ENCODE results near the gene CMTM8.
A peak's percentile ranks its signal among the peaks of the same experiment; 100 is the strongest.
"Not testable (repeated sequence)": the region's sequence is repeated elsewhere in the genome, so short reads cannot be mapped to it uniquely, and the experiment has no call there.

The CMTM8 gene

GRCh38 chr3:32381922-32382321, 143.4 kb downstream of the CMTM8 start:
- no peak for DNase-seq (ENCODE audit: low read depth)

GRCh38 chr3:32383136-32383711, 144.7 kb downstream of the CMTM8 start:
- DNase-seq (ENCODE audit: low read depth): no peak

GRCh38 chr3:32384938-32385337, 146.5 kb downstream of the CMTM8 start:
- DNase-seq (ENCODE audit: low read depth): no peak

- no peak for DNase-seq (ENCODE audit: low read depth)
Measured at GRCh38 chr3:32387512-32387911, 149.0 kb downstream of the CMTM8 start.

GRCh38 chr3:32389577-32389976, 151.1 kb downstream of the CMTM8 start:
- not testable (repeated sequence) for DNase-seq (ENCODE audit: low read depth)

GRCh38 chr3:32391643-32392535, 153.4 kb downstream of the CMTM8 start, which contains the start of gene CMTM7:
Gene CMTM7, plus strand, starts transcription at chr3:32391853. Its CDS starts 54 bp downstream, at chr3:32391907.
- peak; percentile 65 for DNase-seq (ENCODE audit: low read depth)

GRCh38 chr3:32392536-32393302, 154.2 kb downstream of the CMTM8 start:
- no peak for DNase-seq (ENCODE audit: low read depth)

- no peak for DNase-seq (ENCODE audit: low read depth)
Measured at GRCh38 chr3:32395496-32395895, 157.0 kb downstream of the CMTM8 start.

GRCh38 chr3:32397941-32398340, 159.5 kb downstream of the CMTM8 start:
- DNase-seq (ENCODE audit: low read depth): no peak

GRCh38 chr3:32398531-32398930, 160.1 kb downstream of the CMTM8 start:
- no peak for DNase-seq (ENCODE audit: low read depth)

GRCh38 chr3:32399030-32399620, 160.6 kb downstream of the CMTM8 start:
- no peak for DNase-seq (ENCODE audit: low read depth)

GRCh38 chr3:32401126-32401525, 162.6 kb downstream of the CMTM8 start:
- DNase-seq (ENCODE audit: low read depth): no peak

- peak; percentile 45 for DNase-seq (ENCODE audit: low read depth)
Measured at GRCh38 chr3:32401556-32402081, 163.1 kb downstream of the CMTM8 start.

- DNase-seq (ENCODE audit: low read depth): no peak
Measured at GRCh38 chr3:32403663-32404062, 165.2 kb downstream of the CMTM8 start.

- DNase-seq (ENCODE audit: low read depth): no peak
Measured at GRCh38 chr3:32404714-32405113, 166.2 kb downstream of the CMTM8 start.

- no peak for DNase-seq (ENCODE audit: low read depth)
Measured at GRCh38 chr3:32405155-32405554, 166.7 kb downstream of the CMTM8 start.

- no peak for DNase-seq (ENCODE audit: low read depth)
Measured at GRCh38 chr3:32405711-32406323, 167.3 kb downstream of the CMTM8 start.

- DNase-seq (ENCODE audit: low read depth): no peak
Measured at GRCh38 chr3:32406486-32407408, 168.3 kb downstream of the CMTM8 start.

- no peak for DNase-seq (ENCODE audit: low read depth)
Measured at GRCh38 chr3:32410367-32411246, 172.1 kb downstream of the CMTM8 start.
